ENCODE results near the gene TMED7.
"Not testable (repeated sequence)": the region's sequence is repeated elsewhere in the genome, so short reads cannot be mapped to it uniquely, and the experiment has no call there.

TMED7 gene

GRCh38 chr5:115625579-115626444 lies at the start of gene TMED7:
TMED7 (minus strand) TSS chr5:115626036; CDS start chr5:115625792, 244 bp downstream.
- peak; percentile 97 for DNase-seq (ENCODE audit: extremely low spot score)
- CTCF ChIA-PET: interaction anchor here (0.6 to 3.9 kb wide), 11 partner anchors 9 to 442 kb away, joined by 3 to 27 read pairs (median 5); no protein-coding TSS in a partner anchor
- TF ChIP-seq, protein P1, sequence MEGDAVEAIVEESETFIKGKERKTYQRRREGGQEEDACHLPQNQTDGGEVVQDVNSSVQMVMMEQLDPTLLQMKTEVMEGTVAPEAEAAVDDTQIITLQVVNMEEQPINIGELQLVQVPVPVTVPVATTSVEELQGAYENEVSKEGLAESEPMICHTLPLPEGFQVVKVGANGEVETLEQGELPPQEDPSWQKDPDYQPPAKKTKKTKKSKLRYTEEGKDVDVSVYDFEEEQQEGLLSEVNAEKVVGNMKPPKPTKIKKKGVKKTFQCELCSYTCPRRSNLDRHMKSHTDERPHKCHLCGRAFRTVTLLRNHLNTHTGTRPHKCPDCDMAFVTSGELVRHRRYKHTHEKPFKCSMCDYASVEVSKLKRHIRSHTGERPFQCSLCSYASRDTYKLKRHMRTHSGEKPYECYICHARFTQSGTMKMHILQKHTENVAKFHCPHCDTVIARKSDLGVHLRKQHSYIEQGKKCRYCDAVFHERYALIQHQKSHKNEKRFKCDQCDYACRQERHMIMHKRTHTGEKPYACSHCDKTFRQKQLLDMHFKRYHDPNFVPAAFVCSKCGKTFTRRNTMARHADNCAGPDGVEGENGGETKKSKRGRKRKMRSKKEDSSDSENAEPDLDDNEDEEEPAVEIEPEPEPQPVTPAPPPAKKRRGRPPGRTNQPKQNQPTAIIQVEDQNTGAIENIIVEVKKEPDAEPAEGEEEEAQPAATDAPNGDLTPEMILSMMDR (IDR thresholded peaks at IDR 0.05; ENCODE audit: control extremely low read depth, extremely low read depth, low read depth, missing control alignments): no peak
- POLR2A ChIA-PET: interaction anchor here (1.0 kb wide), 1 partner anchor 9 kb away, joined by 4 read pairs; no protein-coding TSS in a partner anchor

DNA sequence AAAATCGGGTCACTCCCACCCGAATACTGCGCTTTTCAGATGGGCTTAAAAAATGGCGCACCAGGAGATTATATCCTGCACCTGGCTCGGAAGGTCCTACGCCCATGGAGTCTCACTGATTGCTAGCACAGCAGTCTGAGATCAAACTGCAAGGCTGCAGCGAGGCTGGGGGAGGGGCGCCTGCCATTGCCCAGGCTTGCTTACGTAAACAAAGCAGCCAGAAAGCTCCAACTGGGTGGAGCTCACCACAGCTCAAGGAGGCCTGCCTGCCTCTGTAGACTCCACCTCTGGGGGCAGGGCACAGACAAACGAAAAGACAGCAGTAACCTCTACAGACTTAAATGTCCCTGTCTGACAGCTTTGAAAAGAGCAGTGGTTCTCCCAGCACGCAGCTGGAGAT lies 48.9 kb upstream of the TMED7 start:
- POLR2A ChIA-PET; DNase-seq (ENCODE audit: extremely low spot score): not testable (repeated sequence)
- CTCF ChIA-PET: interaction anchor here (1.3 kb wide), 1 partner anchor 37 kb away, joined by 3 read pairs; no protein-coding TSS in a partner anchor

DNA sequence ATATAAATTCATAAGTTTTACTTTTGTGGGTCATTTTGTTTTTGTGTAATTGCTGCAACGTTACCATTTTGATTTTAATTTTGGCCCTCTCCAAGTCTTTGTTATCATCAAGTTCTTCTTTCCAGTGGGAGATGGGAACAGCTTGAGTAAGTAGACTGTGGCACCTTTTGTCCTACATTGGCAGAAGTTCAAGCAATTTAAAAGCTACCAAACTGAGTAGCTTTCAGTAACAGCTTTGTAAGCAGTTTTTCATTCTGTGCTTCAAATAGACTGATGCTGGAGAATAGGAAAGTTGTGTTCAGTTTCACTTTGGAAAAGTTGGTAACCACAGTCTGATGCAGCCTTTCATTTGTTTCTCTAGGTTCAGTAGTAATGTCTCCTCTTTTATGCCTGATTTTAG lies 47.8 kb upstream of the TMED7 start:
- CTCF ChIA-PET: interaction anchor here (1.3 kb wide), 1 partner anchor 38 kb away, joined by 3 read pairs; no protein-coding TSS in a partner anchor
- POLR2A ChIA-PET: no interaction called here
- TF ChIP-seq, protein P1 (IDR thresholded peaks at IDR 0.05; ENCODE audit: control extremely low read depth, extremely low read depth, low read depth, missing control alignments): no peak
- no peak for DNase-seq (ENCODE audit: extremely low spot score)

DNA sequence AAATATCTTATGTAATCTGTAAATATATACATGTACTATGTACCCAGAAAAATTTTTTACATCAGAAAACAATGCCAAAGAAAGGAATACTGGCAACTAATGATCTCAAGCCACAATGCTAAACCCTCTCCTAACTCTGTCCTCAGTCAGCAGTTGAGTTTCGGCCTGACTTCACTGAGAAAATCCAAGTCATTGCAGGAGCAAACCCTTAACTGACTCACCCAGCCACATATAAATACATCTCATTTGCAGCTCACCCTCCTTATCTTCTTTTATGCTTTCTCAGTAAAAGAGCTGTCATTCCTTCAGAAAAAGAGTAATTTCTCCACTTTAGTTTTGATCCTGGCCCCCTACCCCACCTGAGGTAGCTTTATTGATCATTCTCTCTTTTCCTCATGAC lies 46.1 kb upstream of the TMED7 start:
- TF ChIP-seq, protein P1 (IDR thresholded peaks at IDR 0.05; ENCODE audit: control extremely low read depth, extremely low read depth, low read depth, missing control alignments): no peak
- ChIA-PET POLR2A (no interaction called here), CTCF (interaction anchor here (1.2 kb wide), 1 partner anchor 11 kb away, joined by 3 read pairs; no protein-coding TSS in a partner anchor)
- no peak for DNase-seq (ENCODE audit: extremely low spot score)

GRCh38 chr5:115666023-115666422 lies 40.2 kb upstream of the TMED7 start:
- no peak for DNase-seq (ENCODE audit: extremely low spot score)
- ChIA-PET POLR2A (no interaction called here), CTCF (no interaction called here)
- TF ChIP-seq, protein P1 (IDR thresholded peaks at IDR 0.05; ENCODE audit: control extremely low read depth, extremely low read depth, low read depth, missing control alignments): no peak

DNA sequence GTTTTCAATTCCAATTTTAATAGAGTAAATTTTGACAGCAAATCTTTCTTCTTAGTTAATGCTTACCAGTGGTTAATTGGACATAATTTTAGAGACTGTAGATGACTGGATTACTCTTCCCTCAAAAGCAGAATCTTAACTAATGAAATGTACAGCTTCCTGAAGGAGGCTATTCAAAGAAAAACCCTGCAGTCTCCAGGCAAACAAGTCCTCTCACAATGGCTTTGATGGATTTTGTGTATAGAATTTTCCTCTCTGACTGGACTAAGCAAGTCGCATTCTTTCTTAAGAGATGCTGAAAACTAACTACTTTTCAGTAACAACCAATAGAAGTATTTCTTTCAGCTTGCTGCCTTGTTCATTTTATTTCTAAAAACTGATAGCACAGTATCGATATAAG lies 35.7 kb upstream of the TMED7 start:
- ChIA-PET POLR2A (no interaction called here), CTCF (interaction anchor here (1.0 kb wide), 1 partner anchor 12 kb away, joined by 3 read pairs; no protein-coding TSS in a partner anchor)
- TF ChIP-seq, protein P1 (IDR thresholded peaks at IDR 0.05; ENCODE audit: control extremely low read depth, extremely low read depth, low read depth, missing control alignments): no peak
- DNase-seq (ENCODE audit: extremely low spot score): no peak

- CTCF ChIA-PET: interaction anchor here (1.0 kb wide), 1 partner anchor 12 kb away, joined by 3 read pairs; no protein-coding TSS in a partner anchor
- TF ChIP-seq, protein P1 (IDR thresholded peaks at IDR 0.05; ENCODE audit: control extremely low read depth, extremely low read depth, low read depth, missing control alignments): no peak
- no peak for DNase-seq (ENCODE audit: extremely low spot score)
- POLR2A ChIA-PET: no interaction called here
These were observed 35.3 kb upstream of the TMED7 start for GRCh38 chr5:115661101-115661500.
